MM.1S (cell line): ENCODE results near the gene KCNAB3.

ENCODE experiments used
- DNase-seq: peaks from one replicate; pipeline ENCODE4 v3.0.0-alpha.2; 2015
- H2AFZ ChIP-seq: fragments of 300-600 bp; sonication (generic); 2 replicates; pipeline ENCODE4 v1.6.0; 2016; ENCODE audit warnings: antibody characterized with exemption, low read length
- H3F3A ChIP-seq: fragments of 300-600 bp; sonication (generic); 2 replicates; pipeline ENCODE4 v1.6.1; 2016; ENCODE audit warnings: mild to moderate bottlenecking, antibody characterized with exemption, low read length, moderate library complexity, mixed read lengths; ENCODE audit not compliant: insufficient read depth
- H3K27ac ChIP-seq: fragments of 300-600 bp; sonication (generic); 2 replicates; pipeline ENCODE4 v1.5.1; 2016; ENCODE audit warnings: mild to moderate bottlenecking, low read length
- H3K27me3 ChIP-seq: fragments of 300-600 bp; sonication (generic); replicated peaks from 2 replicates; pipeline ENCODE4 v1.6.0; 2016; ENCODE audit warnings: low read length; ENCODE audit not compliant: insufficient read depth
- H3K36me3 ChIP-seq: fragments of 300-600 bp; sonication (generic); replicated peaks from 2 replicates; pipeline ENCODE4 v1.6.1; 2016; ENCODE audit warnings: mild to moderate bottlenecking, low read length, mixed read lengths; ENCODE audit not compliant: insufficient read depth
- H3K4me1 ChIP-seq: fragments of 300-600 bp; sonication (generic); 2 replicates; pipeline ENCODE4 v1.6.1; 2016; ENCODE audit warnings: low read length, mixed read lengths
- H3K4me2 ChIP-seq: fragments of 300-600 bp; sonication (generic); 2 replicates; pipeline ENCODE4 v1.6.0; 2016; ENCODE audit warnings: low read depth, low read length
- H3K4me3 ChIP-seq: fragments of 300-600 bp; sonication (generic); 2 replicates; pipeline ENCODE4 v1.5.1; 2016; ENCODE audit warnings: low read length, mixed read lengths
- H3K79me2 ChIP-seq: fragments of 300-600 bp; sonication (generic); 2 replicates; pipeline ENCODE4 v1.6.1; 2016; ENCODE audit warnings: mixed run types, low read length, mixed read lengths
- H3K9ac ChIP-seq: fragments of 300-600 bp; sonication (generic); 2 replicates; pipeline ENCODE4 v1.6.1; 2016; ENCODE audit warnings: low read length, mixed read lengths
- H3K9me2 ChIP-seq: fragments of 300-600 bp; sonication (generic); replicated peaks from 2 replicates; pipeline ENCODE4 v1.6.1; 2016; ENCODE audit warnings: mild to moderate bottlenecking, low read length, mixed read lengths; ENCODE audit not compliant: insufficient read depth
- H3K9me3 ChIP-seq: fragments of 300-600 bp; sonication (generic); replicated peaks from 2 replicates; pipeline ENCODE4 v1.6.1; 2016; ENCODE audit warnings: mild to moderate bottlenecking, low read length, mixed read lengths; ENCODE audit not compliant: insufficient read depth
- H4K20me1 ChIP-seq: fragments of 300-600 bp; sonication (generic); 2 replicates; pipeline ENCODE4 v1.6.1; 2016; ENCODE audit warnings: mild to moderate bottlenecking, low read length, moderate library complexity, mixed read lengths; ENCODE audit not compliant: insufficient read depth
- EZH2 ChIP-seq: fragments of 300-600 bp; sonication (generic); optimal IDR thresholded peaks from 2 replicates; pipeline ENCODE3; 2017; ENCODE audit warnings: low read depth, mild to moderate bottlenecking, antibody characterized with exemption, low read length, mixed read lengths
- EZH2phosphoT487 ChIP-seq: fragments of 300-600 bp; sonication (generic); IDR thresholded peaks from 2 replicates; pipeline ENCODE4 v1.6.1; 2018; ENCODE audit warnings: antibody characterized with exemption, low read length
- TF ChIP-seq, protein P1 (sequence below): fragments of 300-600 bp; sonication (generic); IDR thresholded peaks from 2 replicates; pipeline ENCODE4 v1.5.1; 2016; ENCODE audit warnings: antibody characterized with exemption, low read length, mixed read lengths

KCNAB3 gene

DNA sequence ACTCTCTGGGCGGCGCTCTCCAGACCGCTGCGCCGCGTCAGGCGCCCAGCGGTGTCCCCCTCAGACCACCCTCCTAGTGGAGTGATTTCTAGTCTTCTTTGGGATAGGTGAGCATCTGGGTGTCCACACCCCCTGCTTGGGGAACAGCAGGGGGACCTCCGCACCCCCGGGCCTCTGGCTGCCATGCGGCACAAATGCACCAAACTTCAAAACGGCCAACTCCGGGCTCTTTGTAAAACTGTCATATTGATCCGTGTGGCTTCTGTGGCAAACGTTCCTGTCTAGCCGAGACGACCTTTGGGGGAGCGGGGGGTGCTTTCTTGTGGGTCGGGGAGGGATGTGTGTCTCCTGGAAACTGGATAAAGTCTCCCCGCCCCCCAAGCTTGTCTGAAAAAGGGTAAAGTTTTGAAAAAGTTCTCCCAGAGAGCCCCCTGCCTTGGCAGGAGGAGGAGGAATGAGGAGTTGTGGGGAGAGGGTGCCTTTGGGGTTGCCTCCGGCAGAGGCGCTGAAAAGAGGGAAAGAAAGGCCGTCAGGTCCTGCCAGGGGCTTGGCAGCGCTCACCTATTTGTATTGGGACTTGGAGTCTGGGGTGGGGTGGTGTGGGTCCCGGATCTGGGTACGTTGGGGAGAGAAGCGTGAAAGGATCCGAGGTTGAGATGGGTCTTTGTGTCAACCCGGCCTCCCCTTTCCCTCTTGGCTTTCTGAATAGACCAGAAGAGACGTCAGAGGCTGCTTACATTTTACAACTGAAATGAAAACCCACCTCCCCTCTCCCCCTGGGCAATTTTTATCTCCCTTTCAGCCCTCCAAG lies 43.2 kb downstream of the KCNAB3 start:
- peak overlapping the region; percentile 68 for H3K4me3 ChIP-seq

DNA sequence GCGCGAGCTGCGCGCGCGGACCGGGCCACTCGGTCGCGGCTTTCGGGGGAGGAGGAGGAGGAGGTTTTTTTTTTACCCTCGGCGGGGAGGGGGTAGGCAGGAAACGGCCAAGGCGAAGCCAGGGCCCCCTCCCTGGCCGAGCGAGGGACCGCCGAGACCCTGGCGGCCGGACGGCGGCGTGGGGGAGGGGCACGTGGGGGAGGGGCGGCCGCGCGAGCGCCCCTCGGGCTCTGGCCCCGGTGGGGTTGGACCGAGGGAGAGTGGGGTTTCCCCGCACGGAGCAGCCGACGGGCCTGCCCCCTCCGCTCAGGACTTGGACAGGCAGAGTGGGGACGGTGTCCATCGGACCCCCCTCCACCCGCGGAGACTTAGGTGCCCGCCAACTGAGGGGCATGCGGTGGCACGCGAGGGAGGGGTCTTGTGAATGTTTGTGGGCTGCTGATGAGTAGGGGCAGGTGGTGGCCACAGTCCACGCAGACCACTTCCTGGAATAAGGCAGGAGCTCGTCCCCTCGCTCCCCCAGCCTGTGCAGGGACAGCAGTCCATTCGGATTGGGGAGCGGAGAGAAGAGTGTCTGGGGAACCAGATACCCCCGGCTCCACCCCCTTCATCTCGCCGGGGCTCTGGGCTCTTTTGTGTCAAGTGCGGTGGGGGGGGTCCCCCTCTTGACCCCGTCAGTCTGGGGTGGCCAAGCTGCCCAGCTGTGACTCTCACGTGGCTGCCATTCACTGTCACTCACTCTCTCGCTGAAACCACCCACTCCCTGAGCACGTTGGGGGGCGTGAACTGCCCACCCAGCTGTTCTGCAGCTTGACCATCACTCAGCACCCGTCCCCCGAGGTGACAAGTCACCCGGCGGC lies 44.1 kb downstream of the KCNAB3 start:
- no peak overlapping the region for H3K27ac ChIP-seq
- no peaks in the 10 kb centered on the region for H4K20me1 ChIP-seq
- peaks cover 16% of the 10 kb centered on the region for H3K4me1 ChIP-seq
- peak; percentile 28 for DNase-seq
- peak overlapping the region; percentile 27; the same call in 1 of the 2 replicates for H3K9ac ChIP-seq
- H3K9me3 ChIP-seq = no peaks in the 10 kb centered on the region
- peaks cover 78% of the 10 kb centered on the region for H3K27me3 ChIP-seq
- H3K4me2 ChIP-seq = peak overlapping the region; percentile 94
- H3F3A ChIP-seq = peaks cover 4% of the 10 kb centered on the region; the same call in 1 of the 2 replicates
- H3K79me2 ChIP-seq = no peaks in the 10 kb centered on the region
- H3K4me3 ChIP-seq = peak overlapping the region; percentile 68
- TF ChIP-seq EZH2 = no peak
- TF ChIP-seq, protein P1, sequence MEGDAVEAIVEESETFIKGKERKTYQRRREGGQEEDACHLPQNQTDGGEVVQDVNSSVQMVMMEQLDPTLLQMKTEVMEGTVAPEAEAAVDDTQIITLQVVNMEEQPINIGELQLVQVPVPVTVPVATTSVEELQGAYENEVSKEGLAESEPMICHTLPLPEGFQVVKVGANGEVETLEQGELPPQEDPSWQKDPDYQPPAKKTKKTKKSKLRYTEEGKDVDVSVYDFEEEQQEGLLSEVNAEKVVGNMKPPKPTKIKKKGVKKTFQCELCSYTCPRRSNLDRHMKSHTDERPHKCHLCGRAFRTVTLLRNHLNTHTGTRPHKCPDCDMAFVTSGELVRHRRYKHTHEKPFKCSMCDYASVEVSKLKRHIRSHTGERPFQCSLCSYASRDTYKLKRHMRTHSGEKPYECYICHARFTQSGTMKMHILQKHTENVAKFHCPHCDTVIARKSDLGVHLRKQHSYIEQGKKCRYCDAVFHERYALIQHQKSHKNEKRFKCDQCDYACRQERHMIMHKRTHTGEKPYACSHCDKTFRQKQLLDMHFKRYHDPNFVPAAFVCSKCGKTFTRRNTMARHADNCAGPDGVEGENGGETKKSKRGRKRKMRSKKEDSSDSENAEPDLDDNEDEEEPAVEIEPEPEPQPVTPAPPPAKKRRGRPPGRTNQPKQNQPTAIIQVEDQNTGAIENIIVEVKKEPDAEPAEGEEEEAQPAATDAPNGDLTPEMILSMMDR = no peak
- TF ChIP-seq EZH2phosphoT487 = no peak
- no peaks in the 10 kb centered on the region for H3K36me3 ChIP-seq
- H3K9me2 ChIP-seq = no peaks in the 10 kb centered on the region
- peak overlapping the region; percentile 66 for H2AFZ ChIP-seq

More for the DNA sequence above, 43.2 kb downstream of the KCNAB3 start:
- Histone ChIP-seq H2AFZ (peak overlapping the region; percentile 66), H3K4me1 (peaks cover 16% of the 10 kb centered on the region), H4K20me1 (no peaks in the 10 kb centered on the region), H3K9me3 (no peaks in the 10 kb centered on the region), H3K36me3 (no peaks in the 10 kb centered on the region), H3K4me2 (peak overlapping the region; percentile 94), H3K79me2 (no peaks in the 10 kb centered on the region), H3K9me2 (no peaks in the 10 kb centered on the region), H3F3A (peaks cover 4% of the 10 kb centered on the region; the same call in 1 of the 2 replicates), H3K27me3 (peaks cover 76% of the 10 kb centered on the region), H3K9ac (peak overlapping the region; percentile 27; the same call in 1 of the 2 replicates), H3K27ac (no peak overlapping the region)
- no peak for DNase-seq
- TF ChIP-seq, protein P1 = no peak
- peak; percentile 79 for TF ChIP-seq EZH2
- no peak for TF ChIP-seq EZH2phosphoT487

DNA sequence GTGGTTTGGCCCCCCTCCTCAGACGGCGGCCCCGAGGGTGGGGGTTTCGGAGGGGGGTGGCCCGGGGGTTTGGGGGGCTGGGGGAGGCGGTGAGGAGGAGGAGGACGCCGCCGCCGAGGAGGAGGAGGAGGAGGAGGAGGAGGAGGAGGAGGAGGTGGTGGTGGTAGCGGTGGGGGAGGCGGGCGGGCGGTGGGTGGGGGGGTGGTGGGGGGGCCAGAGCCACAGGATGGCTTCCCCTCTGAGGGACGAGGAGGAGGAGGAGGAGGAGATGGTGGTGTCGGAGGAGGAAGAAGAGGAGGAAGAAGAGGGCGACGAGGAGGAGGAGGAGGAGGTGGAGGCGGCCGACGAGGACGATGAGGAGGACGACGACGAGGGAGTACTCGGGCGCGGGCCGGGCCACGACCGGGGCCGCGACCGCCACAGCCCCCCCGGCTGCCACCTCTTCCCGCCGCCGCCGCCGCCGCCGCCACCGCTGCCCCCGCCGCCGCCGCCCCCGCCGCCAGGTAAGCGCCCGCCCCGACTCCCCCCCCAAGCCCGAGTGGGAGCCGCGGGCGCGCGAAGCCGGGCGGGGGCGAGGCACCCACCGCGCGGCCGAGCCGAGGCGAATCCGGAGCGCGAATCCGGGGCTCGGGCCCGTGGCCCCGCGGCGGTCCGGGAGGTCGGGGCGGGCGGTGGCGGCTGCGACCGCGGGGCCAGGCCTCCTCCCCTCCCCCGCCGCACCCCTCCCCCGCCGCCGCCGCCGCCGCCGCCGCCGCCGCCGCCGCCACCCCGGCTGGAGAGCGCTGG lies 44.9 kb downstream of the KCNAB3 start:
- H2AFZ ChIP-seq = no peak overlapping the region
- H3K4me1 ChIP-seq = peaks cover 16% of the 10 kb centered on the region
- peak overlapping the region; percentile 68; the same call in 1 of the 2 replicates for H3K4me3 ChIP-seq
- no peaks in the 10 kb centered on the region for H3K79me2 ChIP-seq
- H3F3A ChIP-seq = peaks cover 4% of the 10 kb centered on the region; the same call in 1 of the 2 replicates
- H3K27ac ChIP-seq = no peak overlapping the region
- no peaks in the 10 kb centered on the region for H4K20me1 ChIP-seq
- no peaks in the 10 kb centered on the region for H3K9me3 ChIP-seq
- no peaks in the 10 kb centered on the region for H3K36me3 ChIP-seq
- TF ChIP-seq, protein P1 = no peak
- TF ChIP-seq EZH2phosphoT487 (no peak), EZH2 (no peak)
- no peak for DNase-seq
- no peak overlapping the region for H3K9ac ChIP-seq
- no peak overlapping the region for H3K4me2 ChIP-seq
- peaks cover 79% of the 10 kb centered on the region for H3K27me3 ChIP-seq
- no peaks in the 10 kb centered on the region for H3K9me2 ChIP-seq
